ENCODE measurements around the gene GABRG3. TPM values are rescaled to one million over a fixed set of nuclear protein-coding genes. Genes with fewer than 3 reads are reported as not detected.
A peak's percentile ranks its signal among the peaks of the same experiment; 100 is the strongest.
"Not testable (repeated sequence)": the region's sequence is repeated elsewhere in the genome, so short reads cannot be mapped to it uniquely, and the experiment has no call there.

Gene GABRG3
- polyA plus RNA-seq, 1 donor: 2.1 TPM

DNA sequence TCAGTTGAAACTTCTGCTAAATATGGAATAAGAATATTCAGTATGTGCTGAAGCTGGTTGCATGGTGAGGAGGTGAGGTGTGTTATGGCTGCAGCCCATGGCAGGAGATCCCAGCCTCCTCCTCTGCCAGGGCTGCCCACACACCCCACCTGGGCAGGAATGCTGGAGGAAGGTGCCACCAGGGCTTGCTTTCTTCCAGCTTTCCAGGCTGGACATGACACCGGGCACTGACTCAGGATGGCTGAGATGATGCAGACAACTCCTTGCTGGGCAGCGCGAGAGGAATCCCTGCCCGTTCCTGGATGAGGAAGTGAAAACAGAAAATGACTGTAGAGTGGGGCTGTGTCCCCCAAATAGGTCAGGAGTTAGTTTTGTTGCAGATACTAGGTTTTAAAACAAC, 14.1 kb downstream of the GABRG3 start:
- no peak for DNase-seq

DNA sequence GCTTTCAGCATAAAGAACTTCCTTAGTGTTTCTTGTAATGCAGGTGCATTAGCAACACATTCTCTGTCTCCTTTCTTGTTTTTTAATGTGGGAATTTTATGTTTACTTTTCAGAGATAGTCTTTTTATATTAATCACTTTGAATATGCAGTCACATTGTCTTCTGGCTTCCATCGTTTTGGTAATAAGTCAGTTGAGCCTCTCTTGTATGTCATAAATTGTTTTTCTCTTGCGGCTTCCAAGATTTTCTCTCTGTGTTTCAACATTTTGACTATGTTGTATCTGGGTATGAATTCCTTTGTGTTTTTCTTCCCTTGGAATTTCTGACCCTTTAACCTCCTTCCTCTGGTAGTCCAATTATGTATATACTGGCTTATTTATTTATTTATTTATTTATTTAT, 25.3 kb downstream of the GABRG3 start:
- no peak for DNase-seq

GRCh38 chr15:27003003-27003402, 32.0 kb downstream of the GABRG3 start:
- not testable (repeated sequence) for DNase-seq

DNA sequence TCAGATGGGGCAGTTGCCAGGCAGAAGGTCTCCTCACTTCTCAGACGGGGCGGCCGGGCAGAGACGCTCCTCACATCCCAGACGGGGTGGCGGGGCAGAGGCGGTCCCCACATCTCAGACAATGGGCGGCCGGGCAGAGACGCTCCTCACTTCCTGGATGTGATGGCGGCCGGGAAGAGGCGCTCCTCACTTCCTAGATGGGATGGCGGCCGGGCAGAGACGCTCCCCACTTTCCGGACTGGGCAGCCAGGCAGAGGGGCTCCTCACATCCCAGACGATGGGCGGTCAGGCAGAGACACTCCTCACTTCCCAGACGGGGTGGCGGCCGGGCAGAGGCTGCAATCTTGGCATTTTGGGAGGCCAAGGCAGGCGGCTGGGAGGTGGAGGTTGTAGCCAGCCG, 33.2 kb downstream of the GABRG3 start:
- not testable (repeated sequence) for DNase-seq

- peak; percentile 65 for DNase-seq
These were observed 46.3 kb downstream of the GABRG3 start for GRCh38 chr15:27017168-27017809.

DNA sequence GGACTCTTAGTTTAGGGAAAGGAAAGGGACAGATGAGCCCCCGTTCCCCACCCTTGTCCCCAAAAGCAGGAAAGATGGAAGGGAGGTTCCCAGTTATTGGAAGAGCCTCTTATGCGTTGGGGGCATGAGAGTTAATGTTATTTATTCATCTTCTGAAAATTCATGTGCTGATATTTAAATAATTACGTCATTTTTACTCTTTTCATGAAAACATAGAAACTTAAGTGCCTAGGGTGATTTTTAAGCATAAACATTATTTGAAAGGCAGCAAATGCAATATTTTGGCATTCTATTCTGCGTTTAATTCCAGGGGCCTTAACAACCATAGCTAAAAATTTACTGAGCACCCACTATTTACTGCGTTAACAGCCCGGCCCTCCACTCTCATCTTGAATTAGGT, 48.7 kb downstream of the GABRG3 start:
- no peak for DNase-seq

DNA sequence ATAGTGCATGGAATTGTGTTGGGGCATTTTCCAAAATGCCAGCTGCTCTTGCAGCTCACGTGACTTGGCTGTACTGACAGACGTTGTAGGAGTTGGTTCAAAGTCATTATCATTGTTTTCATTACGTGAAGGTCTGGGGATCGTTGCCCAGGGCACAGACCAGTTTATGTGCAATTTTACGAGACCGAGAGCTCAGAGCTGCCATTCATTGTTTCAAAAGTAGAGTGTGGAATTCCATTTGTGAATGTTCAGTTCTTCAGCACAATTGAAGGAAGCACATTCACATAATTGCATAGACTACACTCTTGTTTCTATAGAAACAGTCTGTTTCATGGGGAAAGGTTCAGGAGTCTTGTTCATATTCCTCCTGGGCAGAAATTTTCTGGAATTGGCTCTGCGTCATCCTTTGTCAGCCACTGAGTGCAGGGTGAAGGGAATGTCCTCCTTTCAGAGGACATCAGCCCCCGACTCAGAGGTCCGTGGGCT, 54.5 kb downstream of the GABRG3 start:
- DNase-seq: no peak

GRCh38 chr15:27027229-27027628, 56.2 kb downstream of the GABRG3 start:
- no peak for DNase-seq

GRCh38 chr15:27028858-27029477, 58.0 kb downstream of the GABRG3 start:
- DNase-seq: no peak

DNA sequence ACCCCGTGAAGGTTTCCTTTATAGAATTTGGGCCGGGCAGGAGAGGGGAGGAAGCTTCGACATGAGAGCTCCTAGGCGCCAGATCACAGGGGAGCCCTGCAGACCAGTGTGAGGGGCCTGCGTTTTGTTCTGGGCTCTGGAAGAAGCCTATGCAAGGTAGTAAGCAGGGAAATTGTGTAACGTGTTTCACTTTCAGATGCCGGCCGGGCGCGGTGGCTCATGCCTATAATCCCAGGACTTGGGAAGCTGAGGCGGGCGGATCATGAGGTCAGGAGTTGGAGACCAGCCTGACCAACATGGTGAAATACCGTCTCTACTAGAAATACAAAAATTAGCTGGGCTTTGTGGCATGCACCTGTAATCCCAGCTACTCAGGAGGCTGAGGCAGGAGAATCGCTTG, 65.2 kb downstream of the GABRG3 start:
- no peak for DNase-seq

DNA sequence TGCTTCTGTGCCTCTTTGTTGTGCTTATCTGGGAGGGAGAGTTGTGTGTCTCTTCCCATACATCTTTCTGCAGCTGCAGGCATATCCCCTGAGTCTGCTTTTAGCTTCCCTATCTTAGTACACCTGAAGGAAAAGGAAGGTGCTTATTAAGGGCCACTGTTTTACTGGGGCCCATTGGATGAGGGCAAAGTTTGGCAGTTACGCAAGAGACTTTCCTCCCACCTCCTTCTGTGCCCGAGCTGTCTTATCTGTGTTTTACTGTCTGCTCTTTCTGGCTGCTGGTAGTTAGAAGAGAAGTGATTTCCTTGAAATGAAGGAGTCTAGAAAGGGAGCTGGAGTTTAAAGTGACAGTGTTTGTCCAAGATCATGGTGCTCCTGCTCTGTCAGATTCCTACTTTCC, 66.5 kb downstream of the GABRG3 start:
- DNase-seq: no peak

- no peak for DNase-seq
These were observed 68.2 kb downstream of the GABRG3 start for GRCh38 chr15:27039152-27039551.

DNA sequence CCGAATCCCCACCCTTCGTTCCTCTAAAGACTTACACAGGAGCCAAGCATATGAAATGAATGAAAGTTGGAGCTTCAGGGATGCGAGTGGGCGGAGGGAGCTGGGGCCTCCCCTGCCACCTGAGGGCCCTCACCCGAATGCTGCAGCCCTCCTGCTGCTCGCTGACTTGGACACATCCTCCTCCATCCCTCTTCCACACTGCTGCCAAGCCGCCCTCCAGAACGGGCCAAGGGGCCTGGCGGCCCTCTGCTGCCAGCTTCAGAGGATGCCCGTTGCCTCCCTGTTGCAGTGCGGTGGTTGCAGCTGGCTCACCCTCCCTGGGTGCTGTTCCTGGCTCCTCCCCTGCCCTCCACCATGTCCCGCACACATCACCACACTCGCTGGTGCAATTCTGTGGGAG, 71.2 kb downstream of the GABRG3 start:
- no peak for DNase-seq

DNA sequence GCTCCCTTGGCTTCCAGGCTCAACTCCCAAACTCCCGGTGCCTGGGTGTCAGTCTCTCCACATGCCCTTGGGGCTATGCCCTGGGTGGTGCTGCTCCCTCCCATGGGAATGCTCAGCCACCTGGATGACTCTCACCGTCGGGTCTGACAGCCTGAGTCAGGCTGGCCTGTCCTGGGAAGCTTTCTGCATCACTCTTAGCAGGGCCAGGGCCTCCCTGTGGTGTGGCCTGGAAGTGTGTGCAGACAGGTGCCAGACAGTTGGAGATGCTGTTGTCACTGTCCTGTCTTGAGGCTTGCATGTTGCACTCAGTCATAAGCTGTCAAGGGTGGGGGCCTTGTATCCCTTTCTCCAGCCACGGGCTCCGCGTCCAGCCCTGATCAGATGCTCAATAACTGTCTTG, 71.7 kb downstream of the GABRG3 start:
- DNase-seq: no peak

DNA sequence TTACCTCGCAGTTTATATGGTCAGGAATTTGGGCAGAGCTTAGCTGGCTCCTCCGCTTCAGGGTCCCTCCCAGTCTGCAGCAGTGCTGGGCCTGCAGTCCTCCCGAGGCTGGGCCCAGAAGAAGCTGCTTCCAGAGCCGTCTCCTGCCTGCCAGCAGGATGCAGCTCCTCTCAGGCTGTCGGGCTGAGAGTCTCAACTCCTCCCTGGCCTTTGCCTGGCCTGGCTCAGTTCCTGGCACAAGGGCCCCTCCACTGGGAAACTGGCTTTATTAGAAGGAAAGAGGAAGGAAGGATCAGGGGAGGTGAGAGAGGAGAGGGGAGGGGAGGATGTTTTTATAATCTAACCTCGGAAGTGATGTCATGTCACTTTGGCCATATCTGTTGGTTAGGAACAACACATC, 72.8 kb downstream of the GABRG3 start:
- DNase-seq: no peak

- no peak for DNase-seq
These were observed 74.8 kb downstream of the GABRG3 start for GRCh38 chr15:27045796-27046195.

- DNase-seq: no peak
These were observed 75.9 kb downstream of the GABRG3 start for GRCh38 chr15:27046880-27047279.

- no peak for DNase-seq
These were observed 79.2 kb downstream of the GABRG3 start for GRCh38 chr15:27050163-27050562.

DNA sequence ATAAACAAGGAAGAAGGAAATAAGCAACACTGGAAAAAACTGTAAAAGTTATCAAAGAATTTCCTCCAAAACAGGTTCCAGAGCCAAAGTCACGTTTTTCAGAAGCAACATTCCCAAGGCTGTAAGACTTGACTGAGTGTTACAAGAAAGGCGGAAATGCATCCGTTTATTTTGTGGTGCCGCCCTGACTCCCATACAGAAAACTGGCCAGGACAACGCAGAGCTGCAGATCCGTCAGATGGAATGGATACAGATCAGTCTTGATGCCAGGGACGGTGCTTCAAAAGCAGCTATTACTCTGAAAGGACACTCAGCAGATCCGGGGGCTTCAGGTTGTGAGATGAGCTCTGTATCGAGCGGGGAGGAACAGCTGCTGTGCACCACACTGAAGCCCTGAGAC, 83.4 kb downstream of the GABRG3 start:
- no peak for DNase-seq

DNA sequence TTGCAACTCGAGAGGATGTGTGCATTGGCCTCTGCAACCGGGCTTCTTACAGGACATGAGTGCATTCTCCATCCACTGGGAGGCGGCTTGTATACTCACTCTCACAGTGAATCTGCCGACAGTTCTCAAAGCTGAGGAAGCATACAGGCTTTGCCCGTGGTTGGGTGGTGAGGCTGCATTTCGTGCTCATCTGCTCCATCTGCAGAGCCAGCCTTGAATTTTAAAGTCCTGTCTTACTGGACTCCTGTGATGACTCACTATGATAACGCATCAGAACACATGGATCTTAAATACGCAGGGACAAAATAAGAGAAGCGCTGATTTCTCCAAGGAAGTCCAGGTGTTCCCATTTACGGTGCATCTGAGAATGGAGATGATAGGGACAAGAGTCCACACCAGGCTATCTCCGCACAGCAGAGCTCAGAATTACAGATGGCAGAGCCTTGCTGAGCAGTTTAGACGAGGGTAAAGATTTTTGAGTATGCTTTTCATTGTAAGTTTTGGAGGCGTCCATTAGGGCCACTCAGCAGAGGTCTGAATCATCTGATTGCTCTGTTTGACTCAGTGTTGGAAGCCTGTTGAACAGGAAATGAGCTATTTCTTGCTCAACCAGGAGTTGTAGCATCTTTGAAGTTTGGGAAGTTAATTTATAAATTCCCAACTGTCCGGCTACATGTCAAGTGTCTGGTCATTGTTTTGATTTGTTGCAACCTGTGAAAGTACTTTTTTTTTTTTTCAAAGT, 87.1 kb downstream of the GABRG3 start:
- no peak for DNase-seq

DNA sequence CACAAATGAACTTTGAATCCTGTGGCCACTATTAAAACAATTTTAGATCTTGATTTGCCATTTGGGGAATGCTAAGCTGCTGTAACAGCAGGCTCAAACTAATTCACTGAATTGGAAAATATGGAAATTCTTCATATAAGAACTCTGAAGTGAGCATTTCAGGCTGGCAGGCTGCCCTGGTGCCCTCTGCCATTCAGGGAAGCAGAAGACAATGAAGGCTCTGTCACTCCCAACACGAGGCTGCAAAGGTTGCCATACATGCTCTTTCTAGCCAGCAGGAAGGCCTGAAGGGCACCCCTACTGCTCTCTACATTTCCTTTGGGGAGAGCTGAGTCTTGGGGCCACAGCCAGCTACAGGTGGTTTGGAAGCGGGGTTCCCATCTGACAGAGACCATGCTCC, 88.0 kb downstream of the GABRG3 start:
- no peak for DNase-seq

DNA sequence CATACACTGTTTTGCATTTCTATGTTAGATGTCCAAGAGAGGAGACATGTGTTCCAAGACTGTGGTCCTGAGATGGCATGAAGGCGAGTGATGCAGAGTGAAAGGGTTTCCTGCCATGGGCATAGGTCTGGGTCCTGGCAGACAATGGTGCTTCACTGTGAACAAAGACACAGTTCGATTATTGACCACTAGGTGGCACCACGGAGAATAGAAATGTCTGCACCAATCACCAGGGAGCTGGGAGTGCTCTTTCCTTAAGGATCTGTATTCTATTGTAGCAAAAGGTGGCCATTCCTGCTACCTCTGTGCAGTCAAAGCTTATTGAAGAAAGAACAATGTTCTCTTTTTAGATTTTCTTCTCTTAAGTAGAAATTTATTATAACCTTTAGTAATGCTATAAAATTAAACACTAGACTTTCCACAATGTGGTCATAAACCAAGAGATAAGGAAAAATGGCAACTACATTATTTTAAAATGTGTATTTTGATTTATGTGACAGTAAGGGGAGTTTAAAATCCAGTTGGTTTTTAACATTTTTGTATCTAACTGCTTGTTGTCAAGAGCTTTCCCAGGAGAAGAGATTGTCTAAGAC, 88.7 kb downstream of the GABRG3 start:
- peak; percentile 49 for DNase-seq

GRCh38 chr15:27061739-27062138, 90.8 kb downstream of the GABRG3 start:
- no peak for DNase-seq
